ENCODE data around the gene EEFSEC. TPM values are rescaled to one million over a fixed set of nuclear protein-coding genes. Genes with fewer than 3 reads are reported as not detected.

The EEFSEC gene
- total RNA-seq, 1 donor from 2014 or later: 6.1 TPM

DNA sequence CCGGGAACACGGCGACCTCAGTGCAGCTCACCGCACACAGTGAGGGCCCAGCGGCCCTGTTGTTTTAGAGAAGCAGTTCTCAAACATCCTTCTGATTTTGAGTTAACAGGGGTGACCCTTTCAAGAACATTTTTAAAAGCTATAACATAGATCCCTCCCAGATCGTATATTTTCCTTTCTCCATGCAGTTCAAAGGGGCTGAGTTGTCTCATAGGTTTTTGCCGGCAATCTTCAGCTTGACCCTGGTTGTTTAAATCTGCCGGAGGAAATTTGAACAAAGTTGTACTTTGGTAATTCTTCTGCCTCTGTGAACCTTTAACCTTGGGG is 14.3 kb downstream of the EEFSEC start:
- H3K4me3 Mint-ChIP-seq (ENCODE audit: unreplicated experiment): no peak overlapping the region
- Histone ChIP-seq H3K4me3 (ENCODE audit: insufficient read depth, low read depth, low read length) (no peak overlapping the region), H3K27ac (ENCODE audit: low read depth, low read length) (no peak overlapping the region), H3K27me3 (ENCODE audit: insufficient read depth, low read length) (no peaks in the 10 kb centered on the region), H2AFZ (ENCODE audit: low read depth, low read length) (no peak overlapping the region), H4K20me1 (ENCODE audit: insufficient read depth, low read length) (peaks cover 40% of the 10 kb centered on the region), H3K4me1 (ENCODE audit: insufficient read depth, low read length) (no peaks in the 10 kb centered on the region), H3K79me2 (ENCODE audit: insufficient read depth, low read length) (peaks cover 3% of the 10 kb centered on the region), H3K9ac (ENCODE audit: low read length) (no peak overlapping the region), H3K9me3 (ENCODE audit: insufficient read depth, low read depth, low read length) (no peaks in the 10 kb centered on the region), H3K4me2 (ENCODE audit: low read length) (no peak overlapping the region), H3K36me3 (ENCODE audit: insufficient read depth, low read length) (no peaks in the 10 kb centered on the region)
- H3K4me1 Mint-ChIP-seq (ENCODE audit: low read depth, unreplicated experiment): peaks cover 13% of the 10 kb centered on the region
- no peak for DNase-seq (ENCODE audit: low read depth)
- peaks cover 6% of the 10 kb centered on the region for H3K36me3 Mint-ChIP-seq (ENCODE audit: low read depth, unreplicated experiment)
- H3K9me3 Mint-ChIP-seq (ENCODE audit: unreplicated experiment): no peaks in the 10 kb centered on the region
- H3K27me3 Mint-ChIP-seq (ENCODE audit: low read depth, unreplicated experiment): peaks cover 6% of the 10 kb centered on the region
- no peak for FAIRE-seq
- H3K27ac Mint-ChIP-seq (ENCODE audit: unreplicated experiment): peak overlapping the region; percentile 12
- no peak for TF ChIP-seq EZH2 (IDR thresholded peaks at IDR 0.05; ENCODE audit: insufficient read depth, low read length)
- TF ChIP-seq, protein P1, sequence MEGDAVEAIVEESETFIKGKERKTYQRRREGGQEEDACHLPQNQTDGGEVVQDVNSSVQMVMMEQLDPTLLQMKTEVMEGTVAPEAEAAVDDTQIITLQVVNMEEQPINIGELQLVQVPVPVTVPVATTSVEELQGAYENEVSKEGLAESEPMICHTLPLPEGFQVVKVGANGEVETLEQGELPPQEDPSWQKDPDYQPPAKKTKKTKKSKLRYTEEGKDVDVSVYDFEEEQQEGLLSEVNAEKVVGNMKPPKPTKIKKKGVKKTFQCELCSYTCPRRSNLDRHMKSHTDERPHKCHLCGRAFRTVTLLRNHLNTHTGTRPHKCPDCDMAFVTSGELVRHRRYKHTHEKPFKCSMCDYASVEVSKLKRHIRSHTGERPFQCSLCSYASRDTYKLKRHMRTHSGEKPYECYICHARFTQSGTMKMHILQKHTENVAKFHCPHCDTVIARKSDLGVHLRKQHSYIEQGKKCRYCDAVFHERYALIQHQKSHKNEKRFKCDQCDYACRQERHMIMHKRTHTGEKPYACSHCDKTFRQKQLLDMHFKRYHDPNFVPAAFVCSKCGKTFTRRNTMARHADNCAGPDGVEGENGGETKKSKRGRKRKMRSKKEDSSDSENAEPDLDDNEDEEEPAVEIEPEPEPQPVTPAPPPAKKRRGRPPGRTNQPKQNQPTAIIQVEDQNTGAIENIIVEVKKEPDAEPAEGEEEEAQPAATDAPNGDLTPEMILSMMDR (IDR thresholded peaks at IDR 0.05; ENCODE audit: insufficient read depth, low read depth, low read length): no peak

DNA sequence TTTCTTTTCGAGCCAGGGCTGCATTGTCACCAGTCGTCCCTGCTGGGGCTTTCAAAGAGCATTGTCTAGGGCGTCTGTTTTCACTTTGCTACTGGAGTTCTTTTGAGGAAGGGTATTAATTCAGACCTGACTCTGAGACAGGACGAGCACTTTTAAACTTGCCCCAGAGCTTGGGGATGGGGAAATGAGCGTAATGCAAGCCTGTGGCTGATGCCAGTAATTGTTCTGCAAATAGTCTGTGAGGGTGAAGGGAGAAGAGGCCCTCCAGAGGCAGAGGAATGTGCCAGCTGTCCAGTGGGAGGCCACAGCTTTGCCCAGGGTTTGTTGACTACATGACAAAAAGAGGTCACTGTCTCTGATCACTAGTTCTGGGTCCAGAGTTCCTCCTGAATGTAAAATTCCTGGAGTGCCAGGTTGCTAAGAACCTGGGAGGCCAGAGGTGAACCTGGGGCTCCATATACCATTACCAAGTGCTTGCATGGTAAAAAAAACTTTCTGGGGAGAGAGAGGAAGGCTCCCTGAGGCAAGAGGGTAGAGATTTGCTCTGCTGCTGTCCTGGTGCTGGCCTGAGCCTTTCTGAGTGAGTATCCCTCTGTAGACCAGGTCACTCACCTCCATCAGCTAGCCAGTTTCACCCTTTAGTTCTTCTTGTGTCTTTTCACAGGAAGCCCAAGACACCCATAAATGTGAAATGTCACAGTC is 14.8 kb downstream of the EEFSEC start:
- Mint-ChIP-seq H3K4me1 (ENCODE audit: low read depth, unreplicated experiment) (peaks cover 13% of the 10 kb centered on the region), H3K36me3 (ENCODE audit: low read depth, unreplicated experiment) (peaks cover 6% of the 10 kb centered on the region), H3K27me3 (ENCODE audit: low read depth, unreplicated experiment) (peaks cover 6% of the 10 kb centered on the region), H3K4me3 (ENCODE audit: unreplicated experiment) (no peak overlapping the region), H3K9me3 (ENCODE audit: unreplicated experiment) (no peaks in the 10 kb centered on the region), H3K27ac (ENCODE audit: unreplicated experiment) (peak overlapping the region; percentile 73)
- H3K4me2 ChIP-seq (ENCODE audit: low read length): no peak overlapping the region
- H3K27ac ChIP-seq (ENCODE audit: low read depth, low read length): no peak overlapping the region
- peaks cover 41% of the 10 kb centered on the region for H4K20me1 ChIP-seq (ENCODE audit: insufficient read depth, low read length)
- H2AFZ ChIP-seq (ENCODE audit: low read depth, low read length): no peak overlapping the region
- FAIRE-seq: no peak
- no peak overlapping the region for H3K9ac ChIP-seq (ENCODE audit: low read length)
- H3K9me3 ChIP-seq (ENCODE audit: insufficient read depth, low read depth, low read length): no peaks in the 10 kb centered on the region
- TF ChIP-seq, protein P1 (IDR thresholded peaks at IDR 0.05; ENCODE audit: insufficient read depth, low read depth, low read length): no peak
- TF ChIP-seq EZH2 (IDR thresholded peaks at IDR 0.05; ENCODE audit: insufficient read depth, low read length): no peak
- H3K27me3 ChIP-seq (ENCODE audit: insufficient read depth, low read length): no peaks in the 10 kb centered on the region
- H3K4me1 ChIP-seq (ENCODE audit: insufficient read depth, low read length): no peaks in the 10 kb centered on the region
- H3K36me3 ChIP-seq (ENCODE audit: insufficient read depth, low read length): no peaks in the 10 kb centered on the region
- DNase-seq (ENCODE audit: low read depth): no peak
- H3K4me3 ChIP-seq (ENCODE audit: insufficient read depth, low read depth, low read length): no peak overlapping the region
- peaks cover 3% of the 10 kb centered on the region for H3K79me2 ChIP-seq (ENCODE audit: insufficient read depth, low read length)

DNA sequence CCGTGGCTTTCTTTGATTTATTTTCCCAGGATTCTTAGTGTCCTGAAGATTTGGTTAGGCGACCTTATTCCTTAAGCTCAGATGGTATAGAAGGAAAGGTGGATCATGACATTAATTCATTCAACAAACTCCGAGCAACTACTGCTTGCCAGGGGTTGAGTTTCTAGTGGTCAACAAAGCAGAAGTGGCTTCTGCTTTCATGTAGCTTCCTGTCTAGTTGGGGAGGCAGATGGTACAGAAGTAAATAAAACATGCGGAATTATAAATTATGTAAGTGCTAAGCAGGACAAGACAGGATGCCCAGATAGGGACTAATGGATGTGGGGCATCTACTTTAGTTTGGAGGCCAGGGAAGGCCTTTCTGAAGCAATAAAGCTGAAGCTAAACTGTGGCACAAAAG is 15.6 kb downstream of the EEFSEC start:
- Histone ChIP-seq H3K4me3 (ENCODE audit: insufficient read depth, low read depth, low read length) (no peak overlapping the region), H3K9me3 (ENCODE audit: insufficient read depth, low read depth, low read length) (no peaks in the 10 kb centered on the region), H3K36me3 (ENCODE audit: insufficient read depth, low read length) (no peaks in the 10 kb centered on the region), H3K79me2 (ENCODE audit: insufficient read depth, low read length) (peaks cover 3% of the 10 kb centered on the region), H3K27ac (ENCODE audit: low read depth, low read length) (no peak overlapping the region), H2AFZ (ENCODE audit: low read depth, low read length) (no peak overlapping the region), H3K4me2 (ENCODE audit: low read length) (no peak overlapping the region), H3K27me3 (ENCODE audit: insufficient read depth, low read length) (no peaks in the 10 kb centered on the region), H3K4me1 (ENCODE audit: insufficient read depth, low read length) (no peaks in the 10 kb centered on the region), H3K9ac (ENCODE audit: low read length) (no peak overlapping the region), H4K20me1 (ENCODE audit: insufficient read depth, low read length) (peaks cover 41% of the 10 kb centered on the region)
- Mint-ChIP-seq H3K36me3 (ENCODE audit: low read depth, unreplicated experiment) (peaks cover 6% of the 10 kb centered on the region), H3K27me3 (ENCODE audit: low read depth, unreplicated experiment) (peaks cover 6% of the 10 kb centered on the region), H3K4me1 (ENCODE audit: low read depth, unreplicated experiment) (peaks cover 13% of the 10 kb centered on the region), H3K9me3 (ENCODE audit: unreplicated experiment) (no peaks in the 10 kb centered on the region), H3K4me3 (ENCODE audit: unreplicated experiment) (no peak overlapping the region), H3K27ac (ENCODE audit: unreplicated experiment) (no peak overlapping the region)
- DNase-seq (ENCODE audit: low read depth): no peak
- TF ChIP-seq, protein P1 (IDR thresholded peaks at IDR 0.05; ENCODE audit: insufficient read depth, low read depth, low read length): no peak
- TF ChIP-seq EZH2 (IDR thresholded peaks at IDR 0.05; ENCODE audit: insufficient read depth, low read length): no peak
- FAIRE-seq: no peak
